NCI-H82 treated with DMSO at 0.1 percent for 48 hours (cell line): Measurements from ENCODE around the gene RAPGEF2.
"Not testable (repeated sequence)": the region's sequence is repeated elsewhere in the genome, so short reads cannot be mapped to it uniquely, and the experiment has no call there.

Experiments
- DNase-seq: peaks from one replicate; lab custom pipeline; 2025; ENCODE audit not compliant: unreplicated experiment; lab: John Stamatoyannopoulos, UW

Gene RAPGEF2

GRCh38 chr4:159237975-159238374, 135.1 kb downstream of the RAPGEF2 start:
- no peak for DNase-seq

- no peak for DNase-seq
These were observed 135.8 kb downstream of the RAPGEF2 start for GRCh38 chr4:159238631-159239030.

GRCh38 chr4:159239629-159240028, 136.8 kb downstream of the RAPGEF2 start:
- no peak for DNase-seq

- DNase-seq: no peak
These were observed 137.2 kb downstream of the RAPGEF2 start for GRCh38 chr4:159240046-159240445.

- DNase-seq: no peak
These were observed 137.8 kb downstream of the RAPGEF2 start for GRCh38 chr4:159240687-159241086.

- no peak for DNase-seq
These were observed 139.5 kb downstream of the RAPGEF2 start for GRCh38 chr4:159242427-159242826.

- no peak for DNase-seq
These were observed 145.7 kb downstream of the RAPGEF2 start for GRCh38 chr4:159248384-159249178.

- DNase-seq: no peak
These were observed 148.0 kb downstream of the RAPGEF2 start for GRCh38 chr4:159250751-159251325.

- DNase-seq: not testable (repeated sequence)
These were observed 148.7 kb downstream of the RAPGEF2 start for GRCh38 chr4:159251580-159251979.

GRCh38 chr4:159252491-159252890, 149.6 kb downstream of the RAPGEF2 start:
- no peak for DNase-seq

GRCh38 chr4:159256037-159256436, 153.2 kb downstream of the RAPGEF2 start:
- no peak for DNase-seq

- DNase-seq: no peak
These were observed 156.1 kb downstream of the RAPGEF2 start for GRCh38 chr4:159258889-159259560.

GRCh38 chr4:159264057-159264456, 161.2 kb downstream of the RAPGEF2 start:
- DNase-seq: no peak

- DNase-seq: no peak
These were observed 164.3 kb downstream of the RAPGEF2 start for GRCh38 chr4:159266981-159267868.

- no peak for DNase-seq
These were observed 165.0 kb downstream of the RAPGEF2 start for GRCh38 chr4:159267869-159268285.

GRCh38 chr4:159268607-159269006, 165.7 kb downstream of the RAPGEF2 start:
- DNase-seq: no peak

- DNase-seq: no peak
These were observed 166.2 kb downstream of the RAPGEF2 start for GRCh38 chr4:159269116-159269515.

- no peak for DNase-seq
These were observed 167.1 kb downstream of the RAPGEF2 start for GRCh38 chr4:159269956-159270355.

- DNase-seq: no peak
These were observed 169.0 kb downstream of the RAPGEF2 start for GRCh38 chr4:159271856-159272255.

GRCh38 chr4:159272273-159273140, 169.6 kb downstream of the RAPGEF2 start:
- no peak for DNase-seq
